Neuron (in vitro differentiated cells): ENCODE data around the gene DNHD1.
"Not testable (repeated sequence)": the region's sequence is repeated elsewhere in the genome, so short reads cannot be mapped to it uniquely, and the experiment has no call there.

Source experiments
- H2AFZ ChIP-seq: one replicate; pipeline ENCODE4 v1.6.1; 2013; ENCODE audit warnings: low read depth, mild to moderate bottlenecking, inconsistent platforms, low read length, moderate library complexity
- H3K27me3 ChIP-seq: one replicate; pipeline ENCODE4 v1.6.1; 2013; ENCODE audit warnings: low read length; ENCODE audit not compliant: insufficient read depth
- H3K36me3 ChIP-seq: one replicate; pipeline ENCODE4 v1.6.1; 2013; ENCODE audit warnings: low read length; ENCODE audit not compliant: insufficient read depth
- H3K4me1 ChIP-seq: one replicate; pipeline ENCODE4 v1.6.1; 2013; ENCODE audit warnings: low read length; ENCODE audit not compliant: insufficient read depth
- H3K4me3 ChIP-seq: 2 replicates; pipeline ENCODE4 v1.5.1; 2013; ENCODE audit warnings: mild to moderate bottlenecking, low read length, moderate library complexity
- H3K9me3 ChIP-seq: one replicate; pipeline ENCODE4 v1.6.1; 2013; ENCODE audit warnings: low read length

The DNHD1 gene

DNA sequence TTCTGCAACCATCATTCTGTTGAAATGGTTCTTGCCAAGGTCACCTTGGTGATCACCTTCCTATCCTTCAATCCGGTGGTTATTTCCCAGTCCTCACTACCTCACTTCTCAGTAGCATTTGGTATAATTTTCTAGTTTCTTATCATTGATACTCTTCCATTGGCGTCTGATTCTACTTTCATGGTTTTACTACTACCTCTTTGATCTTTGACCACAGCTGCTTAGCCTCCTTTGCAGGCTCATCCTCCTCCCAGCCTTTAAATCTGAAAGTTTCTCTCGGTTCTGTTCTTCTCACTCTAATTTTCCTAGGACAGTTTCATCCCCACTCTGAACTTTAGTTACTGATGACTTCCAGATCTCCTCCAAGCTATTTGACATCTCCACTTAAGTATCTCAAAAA is 10.8 kb upstream of the DNHD1 start:
- peaks cover 62% of the 10 kb centered on the region for H3K36me3 ChIP-seq
- H2AFZ ChIP-seq: no peak overlapping the region
- H3K27me3 ChIP-seq: no peaks in the 10 kb centered on the region
- peaks cover 7% of the 10 kb centered on the region for H3K4me1 ChIP-seq
- no peaks in the 10 kb centered on the region for H3K9me3 ChIP-seq
- no peak overlapping the region for H3K4me3 ChIP-seq

DNA sequence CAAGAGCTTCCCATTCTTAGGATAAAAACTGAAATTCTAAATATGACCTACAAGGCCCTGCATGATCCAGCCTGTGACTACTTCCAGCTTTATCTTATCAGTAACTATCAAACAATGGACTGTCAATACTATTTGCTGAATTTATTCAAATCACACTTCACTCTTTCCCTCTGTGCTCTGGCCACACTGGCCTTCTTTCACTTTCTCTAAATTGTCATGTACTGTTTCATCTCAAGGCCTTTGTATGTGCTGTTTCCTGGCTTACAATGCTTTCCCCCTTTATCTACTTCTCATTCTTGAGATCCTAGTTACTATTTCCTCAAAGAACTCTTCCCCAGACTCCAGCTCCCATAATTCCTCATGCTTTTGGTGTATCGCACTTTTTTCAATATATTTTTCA is 10.1 kb upstream of the DNHD1 start:
- H3K36me3 ChIP-seq: peaks cover 66% of the 10 kb centered on the region
- no peak overlapping the region for H3K4me3 ChIP-seq
- H3K27me3 ChIP-seq: no peaks in the 10 kb centered on the region
- H2AFZ ChIP-seq: no peak overlapping the region
- no peaks in the 10 kb centered on the region for H3K9me3 ChIP-seq
- H3K4me1 ChIP-seq: peaks cover 6% of the 10 kb centered on the region

DNA sequence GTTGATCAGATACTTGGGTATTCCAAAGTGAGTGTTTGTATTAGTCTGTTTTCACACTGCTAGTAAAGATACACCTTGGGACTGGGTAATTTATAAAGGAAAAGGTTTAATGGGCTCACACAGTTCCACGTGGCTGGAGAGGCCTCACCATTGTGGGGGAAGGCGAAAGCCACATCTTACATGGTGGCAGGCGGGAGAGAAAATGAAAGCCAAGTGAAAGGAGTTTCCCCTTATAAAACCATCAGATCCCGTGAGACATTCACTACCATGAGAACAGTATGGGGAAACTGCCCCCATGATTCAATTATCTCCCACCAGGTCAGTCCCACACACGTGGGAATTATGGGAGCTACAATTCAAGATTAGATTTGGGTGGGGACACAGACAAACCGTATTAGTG is 8.7 kb upstream of the DNHD1 start:
- no peaks in the 10 kb centered on the region for H3K9me3 ChIP-seq
- H2AFZ ChIP-seq: no peak overlapping the region
- H3K4me1 ChIP-seq: no peaks in the 10 kb centered on the region
- no peak overlapping the region for H3K4me3 ChIP-seq
- peaks cover 58% of the 10 kb centered on the region for H3K36me3 ChIP-seq
- H3K27me3 ChIP-seq: no peaks in the 10 kb centered on the region

- H3K4me3 ChIP-seq: no peak overlapping the region
- no peaks in the 10 kb centered on the region for H3K4me1 ChIP-seq
- peaks cover 54% of the 10 kb centered on the region for H3K36me3 ChIP-seq
- no peaks in the 10 kb centered on the region for H3K9me3 ChIP-seq
- no peaks in the 10 kb centered on the region for H3K27me3 ChIP-seq
- no peak overlapping the region for H2AFZ ChIP-seq
Observed at GRCh38 chr11:6488821-6489220, 8.3 kb upstream of the DNHD1 start.

DNA sequence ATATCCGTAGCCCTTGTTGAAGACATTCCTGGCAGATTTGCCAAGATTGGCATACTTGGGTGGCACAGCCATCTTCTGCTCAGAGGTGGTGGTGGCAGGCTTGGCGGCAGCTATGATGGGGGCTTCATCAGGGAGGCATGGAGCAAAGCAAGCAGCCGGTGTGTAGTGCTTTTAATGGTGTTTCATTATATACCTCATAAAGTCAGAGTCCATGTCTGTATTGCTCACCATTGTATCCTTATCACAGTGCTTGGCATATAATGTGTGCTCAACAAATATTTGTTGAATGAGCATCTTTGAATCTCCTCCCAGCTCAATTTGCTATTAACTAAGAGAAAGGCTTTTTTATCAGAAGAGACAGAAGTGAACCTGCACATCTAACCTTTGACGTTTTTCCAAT is 7.8 kb upstream of the DNHD1 start:
- Histone ChIP-seq H3K9me3 (no peaks in the 10 kb centered on the region), H3K36me3 (peaks cover 52% of the 10 kb centered on the region), H3K4me1 (no peaks in the 10 kb centered on the region), H3K27me3 (no peaks in the 10 kb centered on the region), H2AFZ (no peak overlapping the region), H3K4me3 (no peak overlapping the region)

GRCh38 chr11:6498121-6498520 is 1.0 kb downstream of the DNHD1 start:
- no peaks in the 10 kb centered on the region for H3K4me1 ChIP-seq
- H3K36me3 ChIP-seq: peaks cover 30% of the 10 kb centered on the region
- H3K27me3 ChIP-seq: no peaks in the 10 kb centered on the region
- no peaks in the 10 kb centered on the region for H3K9me3 ChIP-seq
- no peak overlapping the region for H3K4me3 ChIP-seq
- no peak overlapping the region for H2AFZ ChIP-seq

DNA sequence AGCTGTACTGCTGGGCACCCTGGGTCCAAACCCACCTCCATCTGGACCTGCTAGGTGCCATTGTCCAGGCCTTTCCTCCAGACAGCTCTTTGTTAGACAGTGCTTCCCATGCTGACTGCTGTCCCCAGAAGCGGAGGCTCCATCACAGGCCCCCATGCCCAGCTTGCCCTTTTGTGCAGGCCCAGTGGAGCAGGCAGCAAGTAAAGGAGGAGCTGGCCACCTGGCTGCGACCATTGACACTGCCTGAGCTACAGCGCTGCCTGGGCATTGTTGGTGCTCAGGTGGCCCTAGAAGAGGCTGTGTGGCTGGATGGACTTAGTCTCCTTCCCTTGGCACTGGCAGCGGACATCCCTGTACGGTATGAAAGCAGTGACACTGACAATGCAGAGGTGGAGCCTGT is 1.5 kb downstream of the DNHD1 start:
- Histone ChIP-seq H3K36me3 (peaks cover 30% of the 10 kb centered on the region), H3K4me3 (no peak overlapping the region)

GRCh38 chr11:6502382-6502781 is 5.3 kb downstream of the DNHD1 start:
- Histone ChIP-seq H3K4me3 (no peak overlapping the region), H3K4me1 (no peaks in the 10 kb centered on the region), H3K27me3 (no peaks in the 10 kb centered on the region), H2AFZ (no peak overlapping the region), H3K36me3 (peaks cover 24% of the 10 kb centered on the region), H3K9me3 (no peaks in the 10 kb centered on the region)

More for the DNA sequence above, 1.5 kb downstream of the DNHD1 start:
- no peaks in the 10 kb centered on the region for H3K27me3 ChIP-seq
- H3K9me3 ChIP-seq: no peaks in the 10 kb centered on the region
- no peaks in the 10 kb centered on the region for H3K4me1 ChIP-seq
- no peak overlapping the region for H2AFZ ChIP-seq

DNA sequence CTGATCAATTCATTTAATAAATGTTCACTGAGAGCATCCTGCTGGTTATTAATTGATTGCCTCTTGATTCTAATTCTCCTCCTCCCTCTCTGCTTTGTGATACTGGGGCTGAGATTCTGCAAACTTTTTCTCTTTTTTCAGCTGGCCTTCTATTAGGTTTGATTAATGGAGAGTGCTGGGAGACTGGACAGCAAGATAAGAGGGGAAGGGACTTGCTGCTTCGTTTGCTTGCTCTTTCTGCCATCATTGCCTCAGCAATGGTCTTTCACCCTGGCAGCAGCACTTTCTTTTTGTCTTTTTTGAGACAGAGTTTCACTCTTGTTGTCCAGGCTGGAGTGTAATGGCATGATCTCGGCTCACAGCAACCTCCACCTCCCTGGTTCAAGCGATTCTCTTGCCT is 7.1 kb downstream of the DNHD1 start:
- no peak overlapping the region for H3K4me3 ChIP-seq
- H2AFZ ChIP-seq: no peak overlapping the region
- H3K9me3 ChIP-seq: no peaks in the 10 kb centered on the region
- H3K27me3 ChIP-seq: no peaks in the 10 kb centered on the region
- peaks cover 14% of the 10 kb centered on the region for H3K36me3 ChIP-seq
- no peaks in the 10 kb centered on the region for H3K4me1 ChIP-seq

GRCh38 chr11:6505577-6506240 is 8.6 kb downstream of the DNHD1 start:
- no peaks in the 10 kb centered on the region for H3K27me3 ChIP-seq
- no peak overlapping the region for H3K4me3 ChIP-seq
- no peaks in the 10 kb centered on the region for H3K9me3 ChIP-seq
- peaks cover 19% of the 10 kb centered on the region for H3K36me3 ChIP-seq
- H3K4me1 ChIP-seq: no peaks in the 10 kb centered on the region
- no peak overlapping the region for H2AFZ ChIP-seq

GRCh38 chr11:6516865-6517264 is 19.8 kb downstream of the DNHD1 start:
- Histone ChIP-seq H3K9me3 (peaks cover 6% of the 10 kb centered on the region), H2AFZ (no peak overlapping the region), H3K27me3 (no peaks in the 10 kb centered on the region), H3K36me3 (peaks cover 26% of the 10 kb centered on the region), H3K4me3 (no peak overlapping the region), H3K4me1 (no peaks in the 10 kb centered on the region)

DNA sequence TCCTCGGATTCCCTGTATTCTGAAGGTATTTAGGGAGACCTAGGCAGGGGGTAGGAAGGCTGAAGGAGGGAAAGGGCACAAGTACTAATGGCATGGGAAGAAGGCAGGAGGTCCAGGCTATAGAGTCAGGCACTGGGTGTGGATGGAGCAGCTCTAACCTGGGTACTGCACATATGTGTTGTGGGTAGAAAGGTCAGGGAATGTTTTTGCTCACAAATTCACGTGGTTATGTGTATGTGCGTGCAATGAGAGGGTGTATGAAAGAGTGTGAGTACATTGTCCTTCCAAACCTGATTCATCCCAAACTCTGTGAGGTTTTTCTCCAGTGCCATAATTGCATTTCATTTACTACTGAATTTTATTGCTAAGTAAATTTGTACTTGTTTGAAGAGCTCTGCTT is 23.2 kb downstream of the DNHD1 start:
- no peak overlapping the region for H2AFZ ChIP-seq
- H3K4me3 ChIP-seq: no peak overlapping the region
- H3K36me3 ChIP-seq: peaks cover 21% of the 10 kb centered on the region
- H3K4me1 ChIP-seq: no peaks in the 10 kb centered on the region
- peaks cover 2% of the 10 kb centered on the region for H3K9me3 ChIP-seq
- no peaks in the 10 kb centered on the region for H3K27me3 ChIP-seq

GRCh38 chr11:6521946-6522345 is 24.9 kb downstream of the DNHD1 start:
- H3K36me3 ChIP-seq: peaks cover 19% of the 10 kb centered on the region
- H2AFZ ChIP-seq, H3K9me3 ChIP-seq, H3K4me3 ChIP-seq, H3K27me3 ChIP-seq, H3K4me1 ChIP-seq: not testable (repeated sequence)

GRCh38 chr11:6523253-6523652 is 26.2 kb downstream of the DNHD1 start:
- peaks cover 2% of the 10 kb centered on the region for H3K9me3 ChIP-seq
- no peak overlapping the region for H3K4me3 ChIP-seq
- H3K36me3 ChIP-seq: peaks cover 18% of the 10 kb centered on the region
- H3K27me3 ChIP-seq: no peaks in the 10 kb centered on the region
- no peak overlapping the region for H2AFZ ChIP-seq
- no peaks in the 10 kb centered on the region for H3K4me1 ChIP-seq
